Measurements from ENCODE around the gene TMED9. TPM values are rescaled to one million over a fixed set of nuclear protein-coding genes. Genes with fewer than 3 reads are reported as not detected.

The TMED9 gene
- total RNA-seq, 1 experiment from 2014 or later = 156 TPM

- no peak for DNase-seq
- Histone ChIP-seq H4K8ac (replicated peaks; ENCODE audit: insufficient read length, low read depth, low read length) (no peak overlapping the region), H2AFZ (ENCODE audit: low read length) (no peak overlapping the region), H2BK15ac (ENCODE audit: low read depth, low read length) (no peak overlapping the region), H2AK5ac (ENCODE audit: insufficient read length, low read length) (no peak overlapping the region), H3K9me3 (ENCODE audit: control insufficient read depth, low read depth, low read length) (no peaks in the 10 kb centered on the region), H2BK120ac (ENCODE audit: low read depth, low read length, poor library complexity, severe bottlenecking) (no peak overlapping the region), H3K79me1 (ENCODE audit: insufficient read depth, low read depth, low read length, poor library complexity, severe bottlenecking) (no peaks in the 10 kb centered on the region), H3K27ac (ENCODE audit: insufficient read length, low read depth, low read length) (no peak overlapping the region), H3K23ac (ENCODE audit: insufficient read length, low read depth, low read length) (no peak overlapping the region), H4K5ac (ENCODE audit: insufficient read length, low read depth, low read length) (no peak overlapping the region), H3K4me2 (ENCODE audit: insufficient read depth, insufficient read length, low read length) (no peak overlapping the region), H3K79me2 (ENCODE audit: insufficient read depth, low read length) (no peaks in the 10 kb centered on the region), H4K91ac (ENCODE audit: insufficient read length, low read depth, low read length) (no peak overlapping the region), H3K23me2 (ENCODE audit: insufficient read length, low read depth, low read length, poor library complexity, severe bottlenecking) (no peaks in the 10 kb centered on the region), H3K27me3 (ENCODE audit: insufficient read depth, low read length) (no peaks in the 10 kb centered on the region), H3K18ac (ENCODE audit: insufficient read length, low read depth, low read length) (no peak overlapping the region), H2BK5ac (ENCODE audit: insufficient read length, low read length) (no peak overlapping the region), H3K4ac (ENCODE audit: low read depth, low read length) (no peak overlapping the region), H3K4me1 (ENCODE audit: insufficient read depth, low read length) (no peaks in the 10 kb centered on the region), H3K9ac (ENCODE audit: extremely low read depth, insufficient read length, low read length) (no peak overlapping the region), H2BK12ac (ENCODE audit: insufficient read length, low read depth, low read length) (no peak overlapping the region), H2BK20ac (ENCODE audit: low read depth, low read length, poor library complexity, severe bottlenecking) (no peak overlapping the region), H3K56ac (ENCODE audit: insufficient read length, low read depth, low read length) (no peak overlapping the region), H4K20me1 (ENCODE audit: control insufficient read depth, insufficient read depth, insufficient read length) (no peaks in the 10 kb centered on the region), H3T11ph (ENCODE audit: low read length) (no peak overlapping the region), H3K14ac (ENCODE audit: insufficient read depth, low read length) (no peak overlapping the region)
- Mint-ChIP-seq H3K4me3 (no peak overlapping the region), H3K36me3 (ENCODE audit: insufficient read depth in 1 of 3, low read depth in 3 of 3) (no peaks in the 10 kb centered on the region; a peak in 1 of 7 replicates), H3K9me3 (peaks cover 0 to 5% of the 10 kb centered on the region in 2 experiments; a peak in 2 of 5 replicates), H3K4me1 (no peaks in the 10 kb centered on the region), H3K27ac (no peak overlapping the region; a peak in 1 of 7 replicates), H3K27me3 (ENCODE audit: low read depth) (peaks cover 25% of the 10 kb centered on the region)
- TF ChIP-seq, protein P1, sequence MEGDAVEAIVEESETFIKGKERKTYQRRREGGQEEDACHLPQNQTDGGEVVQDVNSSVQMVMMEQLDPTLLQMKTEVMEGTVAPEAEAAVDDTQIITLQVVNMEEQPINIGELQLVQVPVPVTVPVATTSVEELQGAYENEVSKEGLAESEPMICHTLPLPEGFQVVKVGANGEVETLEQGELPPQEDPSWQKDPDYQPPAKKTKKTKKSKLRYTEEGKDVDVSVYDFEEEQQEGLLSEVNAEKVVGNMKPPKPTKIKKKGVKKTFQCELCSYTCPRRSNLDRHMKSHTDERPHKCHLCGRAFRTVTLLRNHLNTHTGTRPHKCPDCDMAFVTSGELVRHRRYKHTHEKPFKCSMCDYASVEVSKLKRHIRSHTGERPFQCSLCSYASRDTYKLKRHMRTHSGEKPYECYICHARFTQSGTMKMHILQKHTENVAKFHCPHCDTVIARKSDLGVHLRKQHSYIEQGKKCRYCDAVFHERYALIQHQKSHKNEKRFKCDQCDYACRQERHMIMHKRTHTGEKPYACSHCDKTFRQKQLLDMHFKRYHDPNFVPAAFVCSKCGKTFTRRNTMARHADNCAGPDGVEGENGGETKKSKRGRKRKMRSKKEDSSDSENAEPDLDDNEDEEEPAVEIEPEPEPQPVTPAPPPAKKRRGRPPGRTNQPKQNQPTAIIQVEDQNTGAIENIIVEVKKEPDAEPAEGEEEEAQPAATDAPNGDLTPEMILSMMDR (conservative IDR thresholded peaks at IDR 0.05) = no peak
- no CpG with 5 or more reads among the region's 7 CpGs for WGBS (ENCODE audit: extremely low coverage, insufficient read length, low lambda C conversion rate)
Measured at GRCh38 chr5:177568326-177568725, 23.7 kb upstream of the TMED9 start.
